H1 (cell line): ENCODE results near the gene KCNH1. TPM values are rescaled to one million over a fixed set of nuclear protein-coding genes. Genes with fewer than 3 reads are reported as not detected.

Experiments
- CTCF ChIA-PET: fragments of 300-600 bp; sonication (Branson Sonifier 250); formaldehyde crosslinking; loops from one replicate; lab custom pipeline; 2021; ENCODE audit not compliant: partially characterized antibody; lab: Charles Lee
- POLR2A ChIA-PET: fragments of 300-600 bp; sonication (Branson Sonifier 250); formaldehyde crosslinking; loops from one replicate; lab custom pipeline; 2021; ENCODE audit warnings: inconsistent platforms; ENCODE audit not compliant: partially characterized antibody; lab: Charles Lee
- DNase-seq, 2 experiments: peaks; one replicate each; pipeline versions ENCODE4 v3.0.0 to v3.0.0-alpha.2; 2010 to 2022; ENCODE audit warnings: low spot score in 2 of 2, low read depth in 1 of 2, mixed read lengths in 1 of 2
- FAIRE-seq: peaks from 2 replicates; lab custom pipeline; 2011; peaks lifted over from hg19 to GRCh38; lab: Jason Lieb, UNC
- H2AFZ ChIP-seq: 2 replicates; pipeline ENCODE4 v1.8.1; 2012; ENCODE audit warnings: low read length, inconsistent platforms
- H2AK5ac ChIP-seq: 2 replicates; pipeline ENCODE4 v1.6.1; 2013; ENCODE audit warnings: low read depth, low read length
- H2BK120ac ChIP-seq: replicated peaks from 2 replicates; pipeline ENCODE3; 2013; ENCODE audit warnings: low read depth, low read length, inconsistent platforms
- H2BK12ac ChIP-seq: 2 replicates; pipeline ENCODE4 v1.6.1; 2013; ENCODE audit warnings: low read depth, low read length
- H2BK15ac ChIP-seq: 2 replicates; pipeline ENCODE4 v1.6.1; 2013; ENCODE audit warnings: low read length
- H2BK20ac ChIP-seq: 2 replicates; pipeline ENCODE4 v1.6.1; 2013; ENCODE audit warnings: low read length
- H2BK5ac ChIP-seq: 2 replicates; pipeline ENCODE4 v1.6.1; 2013; ENCODE audit warnings: low read depth, low read length
- H3K14ac ChIP-seq: 2 replicates; pipeline ENCODE4 v1.6.1; 2013; ENCODE audit warnings: inconsistent platforms; ENCODE audit not compliant: insufficient read length
- H3K18ac ChIP-seq: 2 replicates; pipeline ENCODE4 v1.6.1; 2013; ENCODE audit warnings: low read length; ENCODE audit errors: extremely low read depth
- H3K23ac ChIP-seq: 2 replicates; pipeline ENCODE4 v1.6.1; 2013; ENCODE audit warnings: inconsistent platforms; ENCODE audit not compliant: insufficient read length
- H3K23me2 ChIP-seq: 2 replicates; pipeline ENCODE4 v1.6.1; 2013; ENCODE audit warnings: low read depth, low read length
- H3K27ac ChIP-seq: 2 replicates; pipeline ENCODE4 v1.6.1; 2011; ENCODE audit warnings: low read depth, low read length, inconsistent platforms
- H3K27me3 ChIP-seq, 4 experiments: replicated peaks in 1 of 4; 1 replicate in 1 of 4; 2 replicates in 3 of 4; pipeline versions ENCODE4 v1.6.1 to v1.8.1; 2011 to 2013; ENCODE audit warnings: low read length in 3 of 4, mild to moderate bottlenecking in 3 of 4, inconsistent platforms in 2 of 4, mixed read lengths in 2 of 4, moderate library complexity in 1 of 4; ENCODE audit not compliant: control insufficient read depth in 3 of 4, insufficient read depth in 3 of 4; ENCODE audit errors: extremely low read depth in 1 of 4
- H3K36me3 ChIP-seq, 4 experiments: 2 replicates each; pipeline versions ENCODE4 v1.6.1 to v1.8.1; 2011 to 2013; ENCODE audit warnings: mild to moderate bottlenecking in 4 of 4, low read length in 3 of 4, moderate library complexity in 2 of 4, control low read depth in 1 of 4, inconsistent platforms in 1 of 4; ENCODE audit not compliant: insufficient read depth in 4 of 4, control insufficient read depth in 2 of 4
- H3K4ac ChIP-seq: replicated peaks from 2 replicates; pipeline ENCODE3; 2013; ENCODE audit warnings: low read length, low read depth, mixed read lengths, inconsistent platforms; ENCODE audit not compliant: insufficient read length
- H3K4me1 ChIP-seq, 4 experiments: replicated peaks in 1 of 4; 1 replicate in 1 of 4; 2 replicates in 3 of 4; pipeline versions ENCODE4 v1.6.1 to v1.8.1; 2011 to 2013; ENCODE audit warnings: low read length in 3 of 4, inconsistent platforms in 2 of 4, mixed read lengths in 1 of 4; ENCODE audit not compliant: insufficient read depth in 4 of 4, control insufficient read depth in 3 of 4
- H3K4me2 ChIP-seq, 2 experiments: 2 replicates each; pipeline versions ENCODE4 v1.6.1 to v1.8.1; 2011 to 2013; ENCODE audit warnings: low read depth in 2 of 2, low read length in 2 of 2, control low read depth in 1 of 2, inconsistent platforms in 1 of 2, mild to moderate bottlenecking in 1 of 2; ENCODE audit not compliant: insufficient read depth in 1 of 2
- H3K4me3 ChIP-seq, 4 experiments: fragments of 200-600, 300-600 bp in 1 of 4; sonication (generic), shearing (Covaris generic), sonication (Bioruptor Twin) in 1 of 4; 2 replicates each; pipeline versions ENCODE4 v1.5.1 to v1.8.1; 2011 to 2016; ENCODE audit warnings: low read length in 4 of 4, low read depth in 3 of 4, control low read depth in 2 of 4, inconsistent platforms in 2 of 4, mild to moderate bottlenecking in 2 of 4, mixed read lengths in 1 of 4, moderate library complexity in 1 of 4; ENCODE audit not compliant: insufficient read depth in 2 of 4; ENCODE audit errors: extremely low read depth in 1 of 4
- H3K56ac ChIP-seq: replicated peaks from 2 replicates; pipeline ENCODE3; 2013; ENCODE audit warnings: low read depth, mild to moderate bottlenecking, mixed read lengths, low read length, inconsistent platforms; ENCODE audit not compliant: insufficient read length
- H3K79me1 ChIP-seq: 2 replicates; pipeline ENCODE4 v1.6.1; 2013; ENCODE audit warnings: low read depth, low read length, control low read depth
- H3K79me2 ChIP-seq, 2 experiments: 2 replicates each; pipeline versions ENCODE4 v1.6.1 to v1.8.1; 2012 to 2013; ENCODE audit warnings: low read length in 2 of 2, mild to moderate bottlenecking in 2 of 2, inconsistent platforms in 1 of 2; ENCODE audit not compliant: insufficient read depth in 2 of 2, control insufficient read depth in 1 of 2
- H3K9ac ChIP-seq, 4 experiments: replicated peaks in 1 of 4; 1 replicate in 1 of 4; 2 replicates in 3 of 4; pipeline versions ENCODE4 v1.6.1 to v1.8.1; 2011 to 2013; ENCODE audit warnings: low read depth in 3 of 4, low read length in 3 of 4, control low read depth in 2 of 4, mild to moderate bottlenecking in 2 of 4, moderate library complexity in 2 of 4, inconsistent platforms in 1 of 4; ENCODE audit errors: extremely low read depth in 1 of 4
- H3K9me3 ChIP-seq, 2 experiments: 2 replicates each; pipeline versions ENCODE4 v1.6.1 to v1.8.1; 2012 to 2013; ENCODE audit warnings: mild to moderate bottlenecking in 2 of 2, moderate library complexity in 2 of 2, control low read depth in 1 of 2, inconsistent platforms in 1 of 2, low read depth in 1 of 2, low read length in 1 of 2, mixed read lengths in 1 of 2; ENCODE audit not compliant: insufficient read depth in 2 of 2
- H4K20me1 ChIP-seq, 2 experiments: replicated peaks in 1 of 2; 2 replicates each; pipeline versions ENCODE3 to v1.8.1; 2011 to 2013; ENCODE audit warnings: inconsistent platforms in 2 of 2, low read length in 2 of 2, mild to moderate bottlenecking in 1 of 2; ENCODE audit not compliant: insufficient read depth in 2 of 2, control insufficient read depth in 1 of 2
- H4K5ac ChIP-seq: 2 replicates; pipeline ENCODE4 v1.6.1; 2013; ENCODE audit warnings: low read length, low read depth, mixed read lengths, inconsistent platforms; ENCODE audit not compliant: insufficient read length
- H4K8ac ChIP-seq: 2 replicates; pipeline ENCODE4 v1.8.0; 2013; ENCODE audit warnings: mild to moderate bottlenecking, moderate library complexity, low read length, inconsistent platforms; ENCODE audit not compliant: insufficient read depth; ENCODE audit errors: extremely low read depth
- H4K91ac ChIP-seq: replicated peaks from 2 replicates; pipeline ENCODE3; 2013; ENCODE audit warnings: low read length, mixed read lengths, inconsistent platforms; ENCODE audit not compliant: insufficient read length
- ASH2L ChIP-seq: fragments of 200-600, 300-600 bp; sonication (generic); IDR thresholded peaks from one replicate; pipeline ENCODE4 v1.7.1; 2017; ENCODE audit warnings: low read length
- CBX8 ChIP-seq: fragments of 300-800, 300-1000 bp; sonication (generic); IDR thresholded peaks from 2 replicates; pipeline ENCODE4 v1.7.1; 2016; ENCODE audit warnings: low read depth, low read length, borderline replicate concordance
- CEBPB ChIP-seq: IDR thresholded peaks from 2 replicates; pipeline ENCODE4 v1.6.1; 2012; ENCODE audit warnings: low read depth, low read length
- CHD1 ChIP-seq: IDR thresholded peaks from 2 replicates; pipeline ENCODE4 v1.6.1; 2012; ENCODE audit warnings: low read depth, low read length, improper control_type of control experiment
- HDAC6 ChIP-seq: IDR thresholded peaks from one replicate; pipeline ENCODE4 v1.7.1; 2012; ENCODE audit warnings: low read depth, mild to moderate bottlenecking, inconsistent platforms, low read length, moderate library complexity
- POLR2AphosphoS5 ChIP-seq: IDR thresholded peaks from 2 replicates; pipeline ENCODE4 v1.6.1; 2011; ENCODE audit warnings: low read depth, low read length
- SIN3A ChIP-seq, 2 experiments: IDR thresholded peaks in 1 of 2; conservative IDR thresholded peaks in 1 of 2; 2 replicates each; pipeline ENCODE4 v1.6.1; 2011 to 2012; ENCODE audit warnings: low read length in 2 of 2, improper control_type of control experiment in 1 of 2, low read depth in 1 of 2, mild to moderate bottlenecking in 1 of 2
- TBP ChIP-seq: IDR thresholded peaks from 2 replicates; pipeline ENCODE4 v1.6.1; 2011; ENCODE audit warnings: low read depth, low read length, improper control_type of control experiment
- TCF12 ChIP-seq: IDR thresholded peaks from 2 replicates; pipeline ENCODE4 v1.6.1; 2011; ENCODE audit warnings: low read depth, mild to moderate bottlenecking, low read length
- TEAD4 ChIP-seq: IDR thresholded peaks from 2 replicates; pipeline ENCODE4 v1.6.1; 2012; ENCODE audit warnings: low read depth, low read length, inconsistent platforms, mixed read lengths
- USF2 ChIP-seq: IDR thresholded peaks from 2 replicates; pipeline ENCODE4 v1.6.1; 2011; ENCODE audit warnings: low read length, improper control_type of control experiment
- YY1 ChIP-seq: IDR thresholded peaks from 2 replicates; pipeline ENCODE4 v1.6.1; 2011; ENCODE audit warnings: low read depth, mild to moderate bottlenecking, low read length
- WGBS, 2 experiments: shearing (Covaris generic) in 1 of 2; methylation state at CpG; one replicate each; pipeline versions ENCODE4 v1.1.6 to v1.1.7; 2013 to 2015; ENCODE audit warnings: low lambda C conversion rate in 2 of 2, mixed read lengths in 2 of 2, inconsistent platforms in 1 of 2, low coverage in 1 of 2, missing lambda C conversion rate in 1 of 2; ENCODE audit not compliant: insufficient replicate concordance in 2 of 2, insufficient coverage in 1 of 2, insufficient read length in 1 of 2; ENCODE audit errors: extremely low coverage in 1 of 2, missing lambda C conversion rate in 1 of 2; 5-methylcytosine and 5-hydroxymethylcytosine counted together
- polyA plus RNA-seq, 7 experiments: library from polyadenylated mRNA; depleted of rRNA in 3 of 7; stranded (reverse) in 5 of 7; unstranded in 2 of 7; fragments of >200 nt in 5 of 7; fragments of 200-250 nt in 2 of 7; gene quantifications; 1 replicate in 5 of 7; 2 replicates in 1 of 7; 4 replicates in 1 of 7; pipeline versions ENCODE4 v1.2.1 to v1.2.3, GENCODE V29; 2011 to 2013; ENCODE audit warnings: missing spikeins in 2 of 7, mixed read lengths in 2 of 7
- total RNA-seq: library from RNA; stranded (reverse); fragmentation: NEBNext Ultra II Directional; extraction: Animal tissue kit (Norgen Biotek cat#: 25700); gene quantifications from 2 replicates; pipeline ENCODE4 v1.2.1, GENCODE V29; 2021

The KCNH1 gene
- total and polyA plus RNA-seq, 2 of the 8 experiments (the other 6 are each of a cell fraction or from before 2014, with no cell fraction given) = 0.27 to 0.34 TPM

- FAIRE-seq = no peak
- Histone ChIP-seq H3K18ac (no peak overlapping the region), H3K56ac (no peak overlapping the region), H2BK5ac (no peak overlapping the region), H3K27ac (no peak overlapping the region), H3K4ac (no peak overlapping the region), H3K23me2 (no peaks in the 10 kb centered on the region), H3K4me3 (no peak overlapping the region), H3K79me2 (no peaks in the 10 kb centered on the region), H3K4me1 (no peaks in the 10 kb centered on the region), H2BK12ac (no peak overlapping the region), H3K14ac (no peak overlapping the region), H4K5ac (no peak overlapping the region), H3K79me1 (no peaks in the 10 kb centered on the region), H4K91ac (no peak overlapping the region), H4K20me1 (no peaks in the 10 kb centered on the region), H3K23ac (no peak overlapping the region), H3K4me2 (no peak overlapping the region), H2AK5ac (no peak overlapping the region), H2BK15ac (no peak overlapping the region), H2BK20ac (no peak overlapping the region), H3K9me3 (no peaks in the 10 kb centered on the region), H3K27me3 (no peaks in the 10 kb centered on the region), H3K36me3 (no peaks in the 10 kb centered on the region), H3K9ac (no peak overlapping the region), H2BK120ac (no peak overlapping the region), H2AFZ (no peak overlapping the region), H4K8ac (no peak overlapping the region)
- POLR2A ChIA-PET = no interaction called here
- no peak for TF ChIP-seq CHD1
- TF ChIP-seq HDAC6 = no peak
- TF ChIP-seq TCF12 = no peak
- no peak for TF ChIP-seq SIN3A (conservative IDR thresholded peaks at IDR 0.05 in 1 of 2, IDR thresholded peaks at IDR 0.05 in 1 of 2; ENCODE audit: low read depth in 1 of 2, low read length in 2 of 2)
- no peak for TF ChIP-seq USF2
- TF ChIP-seq CEBPB = no peak
- TF ChIP-seq ASH2L = no peak
- TF ChIP-seq POLR2AphosphoS5 = no peak
- TF ChIP-seq TBP = no peak
- no peak for TF ChIP-seq TEAD4
- TF ChIP-seq YY1 = no peak
- no peak for TF ChIP-seq CBX8
- CTCF ChIA-PET = interaction anchor here (0.9 to 2.6 kb wide), 2 partner anchors 111 to 251 kb away, joined by 3 to 7 read pairs; no protein-coding TSS in a partner anchor
- no peak for DNase-seq
- WGBS, 2 experiments = 96% methylated on average over 5 of the region's 5 CpGs; no CpG with 5 or more reads in 1 of the 2 experiments
Measured at GRCh38 chr1:210698661-210699060, 435.3 kb downstream of the KCNH1 start.
